ENCODE results near the gene PPP1R3C. TPM values are rescaled to one million over a fixed set of nuclear protein-coding genes. Genes with fewer than 3 reads are reported as not detected.

PPP1R3C gene
- total and polyA plus RNA-seq, 7 donors = 38.5 to 359 (median 111) TPM

DNA sequence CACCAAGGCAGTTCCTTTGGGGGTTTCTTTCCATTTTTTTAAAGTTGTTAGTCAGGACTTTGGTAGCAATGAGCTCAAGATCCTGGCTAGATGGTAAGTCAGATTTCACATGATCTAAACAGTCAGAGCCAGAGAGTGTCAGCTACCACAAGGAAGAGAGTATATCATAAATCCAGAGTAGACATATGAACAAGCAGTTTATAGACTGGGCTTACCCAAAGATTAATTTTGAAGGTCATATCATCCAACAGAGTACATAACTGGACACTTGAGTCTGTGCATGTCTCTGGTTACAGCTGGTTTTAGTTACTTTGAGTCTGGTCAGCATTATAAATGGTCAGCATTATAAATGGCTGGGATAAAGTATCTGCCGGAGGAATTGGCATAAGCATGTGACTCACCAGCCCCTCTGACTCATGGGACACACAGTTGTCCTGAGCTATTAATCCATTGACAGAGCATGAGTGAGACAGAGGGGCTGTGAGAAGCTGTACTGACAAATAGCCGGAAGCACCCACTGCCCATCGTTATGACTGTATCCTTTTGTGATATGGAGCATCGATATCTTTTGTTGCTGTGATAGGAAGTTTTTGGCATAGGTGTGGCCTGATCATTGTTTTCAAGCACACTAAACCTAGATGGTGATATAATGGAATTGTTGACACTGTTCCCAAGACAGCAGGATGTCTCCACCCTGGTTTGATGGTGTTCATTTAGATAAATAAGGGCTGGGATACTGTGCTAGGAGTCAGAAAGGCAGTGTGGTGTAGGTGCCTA lies 19.3 kb downstream of the PPP1R3C start:
- intact Hi-C loops (cut with DNase I) = loop anchor here in 1 of 2 donors (1.0 kb wide), 1 partner anchor 24 kb away; no protein-coding TSS in a partner anchor
- Histone ChIP-seq H3K4me3 (peak overlapping the region; percentile 33), H3K27me3 (ENCODE audit: insufficient read depth in 3 of 3, low read length in 2 of 3) (no peaks in the 10 kb centered on the region), H3K4me1 (peaks cover 51% of the 10 kb centered on the region), H3K36me3 (ENCODE audit: insufficient read depth in 1 of 2, low read depth in 1 of 2) (no peaks in the 10 kb centered on the region), H3K27ac (peak overlapping the region; percentile 94), H3K9me3 (no peaks in the 10 kb centered on the region)
- DNase-seq = peak; percentile 55 to 80
- peak; percentile 81 to 91 (median 83) for ATAC-seq
- TF ChIP-seq, protein P1, sequence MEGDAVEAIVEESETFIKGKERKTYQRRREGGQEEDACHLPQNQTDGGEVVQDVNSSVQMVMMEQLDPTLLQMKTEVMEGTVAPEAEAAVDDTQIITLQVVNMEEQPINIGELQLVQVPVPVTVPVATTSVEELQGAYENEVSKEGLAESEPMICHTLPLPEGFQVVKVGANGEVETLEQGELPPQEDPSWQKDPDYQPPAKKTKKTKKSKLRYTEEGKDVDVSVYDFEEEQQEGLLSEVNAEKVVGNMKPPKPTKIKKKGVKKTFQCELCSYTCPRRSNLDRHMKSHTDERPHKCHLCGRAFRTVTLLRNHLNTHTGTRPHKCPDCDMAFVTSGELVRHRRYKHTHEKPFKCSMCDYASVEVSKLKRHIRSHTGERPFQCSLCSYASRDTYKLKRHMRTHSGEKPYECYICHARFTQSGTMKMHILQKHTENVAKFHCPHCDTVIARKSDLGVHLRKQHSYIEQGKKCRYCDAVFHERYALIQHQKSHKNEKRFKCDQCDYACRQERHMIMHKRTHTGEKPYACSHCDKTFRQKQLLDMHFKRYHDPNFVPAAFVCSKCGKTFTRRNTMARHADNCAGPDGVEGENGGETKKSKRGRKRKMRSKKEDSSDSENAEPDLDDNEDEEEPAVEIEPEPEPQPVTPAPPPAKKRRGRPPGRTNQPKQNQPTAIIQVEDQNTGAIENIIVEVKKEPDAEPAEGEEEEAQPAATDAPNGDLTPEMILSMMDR (IDR thresholded peaks at IDR 0.05) = no peak
- WGBS, 3 donors = 15 to 25% (median 24%) methylated on average over 4 of the region's 4 CpGs

DNA sequence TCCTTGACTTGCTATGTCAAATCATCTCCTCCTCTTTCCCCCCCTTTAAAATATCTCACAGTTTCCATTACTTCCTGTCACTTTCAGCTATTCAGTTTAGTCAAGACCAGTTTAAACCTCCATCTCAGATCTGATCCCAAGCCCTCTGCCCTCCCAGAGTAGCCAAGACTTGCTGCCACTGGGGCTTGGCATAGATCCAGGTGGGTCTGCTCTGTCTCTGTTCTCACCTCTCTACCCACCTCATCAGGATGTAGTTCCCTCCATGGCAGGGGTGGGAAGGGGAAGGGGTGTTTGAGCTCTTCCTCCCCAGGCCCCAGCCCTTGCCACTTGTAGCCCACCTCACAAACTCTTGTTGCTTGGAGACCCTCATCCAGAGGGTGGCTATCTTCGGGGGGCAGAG lies 22.0 kb downstream of the PPP1R3C start:
- Histone ChIP-seq H3K4me3 (peak overlapping the region; percentile 48), H3K36me3 (ENCODE audit: insufficient read depth in 1 of 2, low read depth in 1 of 2) (no peaks in the 10 kb centered on the region), H3K27me3 (ENCODE audit: insufficient read depth in 3 of 3, low read length in 2 of 3) (no peaks in the 10 kb centered on the region), H3K4me1 (peaks cover 53% of the 10 kb centered on the region), H3K27ac (peak overlapping the region; percentile 94), H3K9me3 (no peaks in the 10 kb centered on the region)
- TF ChIP-seq, protein P1 (IDR thresholded peaks at IDR 0.05) = no peak
- ATAC-seq (no peak), DNase-seq (no peak)
- whole genome bisulfite sequencing, 3 donors = 43 to 73% (median 50%) methylated on average over 1 of the region's 1 CpG
- intact Hi-C loops (cut with DNase I) = no loop called here

DNA sequence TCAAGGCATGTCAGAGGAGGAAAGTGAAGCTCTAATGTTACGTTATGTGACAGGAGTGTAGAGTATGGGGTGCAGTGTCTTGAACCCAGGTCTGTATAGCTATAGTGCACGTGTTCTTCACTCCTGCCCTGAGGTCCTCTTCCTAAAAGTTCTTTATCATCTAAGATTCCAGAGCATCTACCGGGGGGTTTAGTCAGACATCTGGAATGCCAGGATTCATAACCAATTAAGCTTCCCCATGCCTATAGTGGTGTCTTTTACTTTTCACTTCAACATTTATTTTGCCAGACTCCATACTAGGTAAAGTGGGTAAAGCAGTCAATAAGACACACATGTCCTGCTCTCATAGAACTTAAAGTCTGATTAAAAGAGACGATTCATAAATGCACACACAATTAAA lies 22.4 kb downstream of the PPP1R3C start:
- Histone ChIP-seq H3K36me3 (ENCODE audit: insufficient read depth in 1 of 2, low read depth in 1 of 2) (no peaks in the 10 kb centered on the region), H3K27ac (peak overlapping the region; percentile 94), H3K4me1 (peaks cover 55% of the 10 kb centered on the region), H3K4me3 (peak overlapping the region; percentile 48), H3K9me3 (peaks cover 3% of the 10 kb centered on the region), H3K27me3 (ENCODE audit: insufficient read depth in 3 of 3, low read length in 2 of 3) (no peaks in the 10 kb centered on the region)
- intact Hi-C loops (cut with DNase I) = no loop called here
- 34 to 64% (median 59%) methylated on average over 4 of the region's 4 CpGs for WGBS, 3 donors
- TF ChIP-seq, protein P1 (IDR thresholded peaks at IDR 0.05) = no peak
- DNase-seq (no peak), ATAC-seq (no peak)

GRCh38 chr10:91607646-91608403 lies 25.0 kb downstream of the PPP1R3C start:
- Histone ChIP-seq H3K27me3 (ENCODE audit: insufficient read depth in 3 of 3, low read length in 2 of 3) (no peaks in the 10 kb centered on the region), H3K4me1 (peaks cover 55% of the 10 kb centered on the region), H3K9me3 (peaks cover 3% of the 10 kb centered on the region), H3K4me3 (peak overlapping the region; percentile 48), H3K36me3 (ENCODE audit: insufficient read depth in 1 of 2, low read depth in 1 of 2) (no peaks in the 10 kb centered on the region), H3K27ac (peak overlapping the region; percentile 94)
- 24 to 30% (median 28%) methylated on average over 5 of the region's 5 CpGs for WGBS, 3 donors
- intact Hi-C loops (cut with DNase I) = no loop called here
- TF ChIP-seq, protein P1 (IDR thresholded peaks at IDR 0.05) = no peak
- DNase-seq (no peak), ATAC-seq (peak in 3 of 4 donors; percentile 11 to 58 (median 47))

All from psoas muscle (tissue), 8 donors.